ENCODE data around the gene BNC1.

GRCh38 chr15:83322691-83323090 lies 38.2 kb upstream of the BNC1 start:
- TF ChIP-seq CTCF (IDR thresholded peaks at IDR 0.05) = no peak
- no peak for TF ChIP-seq POLR2A (IDR thresholded peaks at IDR 0.05)
- TF ChIP-seq POLR2AphosphoS5 (IDR thresholded peaks at IDR 0.05) = no peak

Measured in stomach (tissue), 4 donors.